Caco-2 (cell line): ENCODE data around the gene TMEM232. TPM values are rescaled to one million over a fixed set of nuclear protein-coding genes. Genes with fewer than 3 reads are reported as not detected.

Source experiments
- BruUV-seq: library from RNA; stranded (reverse); fragments of 400-500 nt; replicated peaks from 2 replicates; lab custom pipeline; 2021; lab: Mats Ljungman, UMichigan
- CTCF ChIA-PET: fragments of 300-600 bp; sonication (Branson Sonifier 250); formaldehyde crosslinking; loops from one replicate; lab custom pipeline; 2022; ENCODE audit warnings: antibody characterized with exemption; lab: Charles Lee
- POLR2A ChIA-PET: fragments of 300-600 bp; sonication (Branson Sonifier 250); formaldehyde crosslinking; loops from one replicate; lab custom pipeline; 2022; ENCODE audit warnings: antibody characterized with exemption; lab: Charles Lee
- DNase-seq, 2 experiments: peaks; one replicate each; pipeline versions ENCODE4 v3.0.0 to v3.0.0-alpha.2; 2020 to 2022
- H3K27me3 ChIP-seq: replicated peaks from 2 replicates; pipeline ENCODE4 v1.6.0; 2011; ENCODE audit warnings: low read length; ENCODE audit not compliant: control insufficient read depth, insufficient read depth
- H3K36me3 ChIP-seq: 2 replicates; pipeline ENCODE4 v1.5.1; 2011; ENCODE audit warnings: low read length; ENCODE audit not compliant: control insufficient read depth, insufficient read depth
- H3K4me1 ChIP-seq: fragments of 250-450 bp; sonication (Bioruptor Pico); 2 replicates; pipeline ENCODE4 v1.5.1; 2020; ENCODE audit warnings: mild to moderate bottlenecking
- H3K4me3 ChIP-seq: 2 replicates; pipeline ENCODE4 v1.5.1; 2011; ENCODE audit warnings: low read depth, mild to moderate bottlenecking, control low read depth, low read length
- H3K9me3 ChIP-seq: fragments of 250-450 bp; sonication (Bioruptor Pico); 2 replicates; pipeline ENCODE4 v1.5.1; 2020; ENCODE audit warnings: mild to moderate bottlenecking, moderate library complexity
- H3K27ac Mint-ChIP-seq: one replicate; pipeline ENCODE4 v1.8.0; 2022; ENCODE audit warnings: mixed read lengths; ENCODE audit not compliant: unreplicated experiment
- H3K27me3 Mint-ChIP-seq: one replicate; pipeline ENCODE4 v1.8.0; 2022; ENCODE audit warnings: mixed read lengths; ENCODE audit not compliant: insufficient read depth, unreplicated experiment
- H3K36me3 Mint-ChIP-seq: one replicate; pipeline ENCODE4 v1.8.0; 2022; ENCODE audit warnings: mild to moderate bottlenecking, mixed read lengths; ENCODE audit not compliant: insufficient read depth, unreplicated experiment
- H3K4me1 Mint-ChIP-seq: one replicate; pipeline ENCODE4 v1.8.0; 2022; ENCODE audit warnings: low read depth, mixed read lengths; ENCODE audit not compliant: unreplicated experiment
- H3K4me3 Mint-ChIP-seq: one replicate; pipeline ENCODE4 v1.8.0; 2022; ENCODE audit warnings: mild to moderate bottlenecking, moderate library complexity, mixed read lengths; ENCODE audit not compliant: unreplicated experiment
- H3K9me3 Mint-ChIP-seq: one replicate; pipeline ENCODE4 v1.8.0; 2022; ENCODE audit warnings: mixed read lengths; ENCODE audit not compliant: unreplicated experiment
- intact Hi-C: fragments of 100-400 bp; cut with micrococcal nuclease; formaldehyde crosslinking; loops from one replicate; pipeline ENCODE4 v1.10.0; 2022; ENCODE audit not compliant: unreplicated experiment
- total RNA-seq: library from RNA; stranded (reverse); gene quantifications from 2 replicates; pipeline ENCODE4 v1.2.3, GENCODE V29; 2022
- TF ChIP-seq, protein P1 (sequence below), 2 experiments: fragments of 200-600 bp in 1 of 2; IDR thresholded peaks; 1 replicate in 1 of 2; 2 replicates in 1 of 2; pipeline versions ENCODE4 v1.5.1 to v1.8.0; 2011 to 2022; ENCODE audit warnings: antibody characterized with exemption in 1 of 2, control low read depth in 1 of 2, inconsistent platforms in 1 of 2, low read depth in 1 of 2, low read length in 1 of 2, mild to moderate bottlenecking in 1 of 2, moderate library complexity in 1 of 2; ENCODE audit not compliant: insufficient read depth in 1 of 2, severe bottlenecking in 1 of 2, unreplicated experiment in 1 of 2

TMEM232 gene
- total RNA-seq, 1 experiment from 2014 or later = 0.34 TPM

DNA sequence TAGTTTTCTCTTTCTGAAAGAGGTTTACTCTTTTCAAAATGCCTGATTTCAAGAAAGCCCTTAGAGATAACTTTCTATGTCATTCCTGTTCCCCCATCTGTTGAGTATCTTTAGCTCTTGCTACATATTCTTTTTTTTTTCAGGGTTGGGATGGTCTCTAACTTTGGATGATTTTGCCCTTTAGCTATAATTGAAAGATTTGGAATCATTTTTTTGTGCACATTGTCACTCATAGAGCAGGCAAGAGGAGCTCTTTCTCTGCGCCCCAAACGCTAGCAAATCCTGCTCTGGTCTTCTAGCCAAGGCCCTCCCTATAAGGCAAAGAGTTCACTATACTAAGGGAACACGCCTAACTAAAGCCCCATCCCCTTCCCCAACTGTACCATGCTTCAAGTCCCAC is 316.9 kb downstream of the TMEM232 start:
- DNase-seq = no peak
- BruUV-seq = no TSS peak
- ChIA-PET CTCF (no interaction called here), POLR2A (interaction anchor here (0.6 kb wide), 1 partner anchor 720 kb away, joined by 6 read pairs; the partner anchor contains the start of gene MAN2A1)
- intact Hi-C loops = no loop called here
- Mint-ChIP-seq H3K27ac (no peak overlapping the region), H3K27me3 (no peaks in the 10 kb centered on the region), H3K9me3 (no peaks in the 10 kb centered on the region), H3K36me3 (no peaks in the 10 kb centered on the region), H3K4me3 (no peak overlapping the region), H3K4me1 (no peaks in the 10 kb centered on the region)
- no peaks in the 10 kb centered on the region for H3K4me1 ChIP-seq
- H3K36me3 ChIP-seq = no peaks in the 10 kb centered on the region
- no peak overlapping the region for H3K4me3 ChIP-seq
- TF ChIP-seq, protein P1, sequence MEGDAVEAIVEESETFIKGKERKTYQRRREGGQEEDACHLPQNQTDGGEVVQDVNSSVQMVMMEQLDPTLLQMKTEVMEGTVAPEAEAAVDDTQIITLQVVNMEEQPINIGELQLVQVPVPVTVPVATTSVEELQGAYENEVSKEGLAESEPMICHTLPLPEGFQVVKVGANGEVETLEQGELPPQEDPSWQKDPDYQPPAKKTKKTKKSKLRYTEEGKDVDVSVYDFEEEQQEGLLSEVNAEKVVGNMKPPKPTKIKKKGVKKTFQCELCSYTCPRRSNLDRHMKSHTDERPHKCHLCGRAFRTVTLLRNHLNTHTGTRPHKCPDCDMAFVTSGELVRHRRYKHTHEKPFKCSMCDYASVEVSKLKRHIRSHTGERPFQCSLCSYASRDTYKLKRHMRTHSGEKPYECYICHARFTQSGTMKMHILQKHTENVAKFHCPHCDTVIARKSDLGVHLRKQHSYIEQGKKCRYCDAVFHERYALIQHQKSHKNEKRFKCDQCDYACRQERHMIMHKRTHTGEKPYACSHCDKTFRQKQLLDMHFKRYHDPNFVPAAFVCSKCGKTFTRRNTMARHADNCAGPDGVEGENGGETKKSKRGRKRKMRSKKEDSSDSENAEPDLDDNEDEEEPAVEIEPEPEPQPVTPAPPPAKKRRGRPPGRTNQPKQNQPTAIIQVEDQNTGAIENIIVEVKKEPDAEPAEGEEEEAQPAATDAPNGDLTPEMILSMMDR (IDR thresholded peaks at IDR 0.05; ENCODE audit: insufficient read depth in 1 of 2, low read depth in 1 of 2, low read length in 1 of 2, severe bottlenecking in 1 of 2, unreplicated experiment in 1 of 2) = no peak
- H3K27me3 ChIP-seq = no peaks in the 10 kb centered on the region
- H3K9me3 ChIP-seq = no peaks in the 10 kb centered on the region

DNA sequence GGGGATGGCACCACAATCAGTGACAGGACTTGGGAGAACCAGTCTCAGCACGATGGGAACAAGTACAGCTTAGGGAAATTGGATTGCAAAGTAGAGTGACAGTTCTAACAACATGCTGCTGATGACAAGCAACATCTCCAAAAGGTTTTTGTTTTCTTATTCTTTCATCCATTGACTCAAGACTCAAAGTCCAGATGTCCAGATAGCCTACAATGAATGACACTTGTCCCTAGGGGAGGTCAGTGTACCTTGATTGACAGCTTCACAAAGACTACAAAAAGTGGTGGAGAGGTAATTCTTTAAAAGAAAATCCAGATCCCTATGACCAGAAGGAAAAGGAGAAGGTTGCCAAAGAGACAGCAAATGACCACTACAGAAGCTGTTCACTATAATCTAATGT is 323.9 kb downstream of the TMEM232 start:
- ChIA-PET CTCF (no interaction called here), POLR2A (no interaction called here)
- peaks cover 4% of the 10 kb centered on the region for H3K27me3 Mint-ChIP-seq
- no peaks in the 10 kb centered on the region for H3K4me1 Mint-ChIP-seq
- Histone ChIP-seq H3K4me1 (no peaks in the 10 kb centered on the region), H3K36me3 (no peaks in the 10 kb centered on the region), H3K9me3 (no peaks in the 10 kb centered on the region), H3K4me3 (no peak overlapping the region), H3K27me3 (no peaks in the 10 kb centered on the region)
- intact Hi-C loops = no loop called here
- no peak for DNase-seq
- TF ChIP-seq, protein P1 (IDR thresholded peaks at IDR 0.05; ENCODE audit: insufficient read depth in 1 of 2, low read depth in 1 of 2, low read length in 1 of 2, severe bottlenecking in 1 of 2, unreplicated experiment in 1 of 2) = no peak
- BruUV-seq = no TSS peak
- no peak overlapping the region for H3K27ac Mint-ChIP-seq
- no peak overlapping the region for H3K4me3 Mint-ChIP-seq
- H3K9me3 Mint-ChIP-seq = no peaks in the 10 kb centered on the region
- no peaks in the 10 kb centered on the region for H3K36me3 Mint-ChIP-seq

DNA sequence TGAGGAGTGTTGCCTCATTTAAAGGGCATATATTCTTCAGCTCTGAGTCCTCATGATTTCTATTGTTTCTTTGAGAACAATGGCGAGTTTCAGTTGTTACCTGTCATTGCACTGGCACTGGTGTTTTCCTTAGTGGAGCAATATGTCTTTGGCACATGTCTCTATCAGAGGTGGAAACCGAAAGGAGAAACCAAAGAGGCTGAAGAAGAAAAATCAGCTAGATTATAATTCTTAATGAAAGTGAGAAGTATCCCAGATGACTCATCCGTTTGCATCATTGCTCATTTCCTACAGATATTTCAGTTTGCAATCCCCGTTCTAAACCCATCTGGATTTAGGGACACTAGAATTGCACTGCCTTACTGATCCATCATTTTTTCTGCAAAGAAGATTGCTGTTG is 324.6 kb downstream of the TMEM232 start:
- no peak overlapping the region for H3K4me3 Mint-ChIP-seq
- ChIA-PET CTCF (no interaction called here), POLR2A (no interaction called here)
- H3K27me3 Mint-ChIP-seq = peaks cover 4% of the 10 kb centered on the region
- no peak overlapping the region for H3K27ac Mint-ChIP-seq
- H3K4me1 Mint-ChIP-seq = no peaks in the 10 kb centered on the region
- no peaks in the 10 kb centered on the region for H3K36me3 Mint-ChIP-seq
- Histone ChIP-seq H3K4me3 (no peak overlapping the region), H3K9me3 (no peaks in the 10 kb centered on the region), H3K36me3 (no peaks in the 10 kb centered on the region), H3K27me3 (no peaks in the 10 kb centered on the region), H3K4me1 (no peaks in the 10 kb centered on the region)
- DNase-seq = no peak
- no TSS peak for BruUV-seq
- intact Hi-C loops = no loop called here
- H3K9me3 Mint-ChIP-seq = no peaks in the 10 kb centered on the region
- TF ChIP-seq, protein P1 (IDR thresholded peaks at IDR 0.05; ENCODE audit: insufficient read depth in 1 of 2, low read depth in 1 of 2, low read length in 1 of 2, severe bottlenecking in 1 of 2, unreplicated experiment in 1 of 2) = no peak
